H1 (cell line): Measurements from ENCODE around the gene GABRR1. TPM values are rescaled to one million over a fixed set of nuclear protein-coding genes. Genes with fewer than 3 reads are reported as not detected.
A peak's percentile ranks its signal among the peaks of the same experiment; 100 is the strongest.

Experiments
- CTCF ChIA-PET: fragments of 300-600 bp; sonication (Branson Sonifier 250); formaldehyde crosslinking; loops from one replicate; lab custom pipeline; 2021; ENCODE audit not compliant: partially characterized antibody; lab: Charles Lee
- POLR2A ChIA-PET: fragments of 300-600 bp; sonication (Branson Sonifier 250); formaldehyde crosslinking; loops from one replicate; lab custom pipeline; 2021; ENCODE audit warnings: inconsistent platforms; ENCODE audit not compliant: partially characterized antibody; lab: Charles Lee
- DNase-seq, 2 experiments: peaks; one replicate each; pipeline versions ENCODE4 v3.0.0 to v3.0.0-alpha.2; 2010 to 2022; ENCODE audit warnings: low spot score in 2 of 2, low read depth in 1 of 2, mixed read lengths in 1 of 2
- FAIRE-seq: peaks from 2 replicates; lab custom pipeline; 2011; peaks lifted over from hg19 to GRCh38; lab: Jason Lieb, UNC
- H2AFZ ChIP-seq: 2 replicates; pipeline ENCODE4 v1.8.1; 2012; ENCODE audit warnings: low read length, inconsistent platforms
- H2AK5ac ChIP-seq: 2 replicates; pipeline ENCODE4 v1.6.1; 2013; ENCODE audit warnings: low read depth, low read length
- H2BK120ac ChIP-seq: replicated peaks from 2 replicates; pipeline ENCODE3; 2013; ENCODE audit warnings: low read depth, low read length, inconsistent platforms
- H2BK12ac ChIP-seq: 2 replicates; pipeline ENCODE4 v1.6.1; 2013; ENCODE audit warnings: low read depth, low read length
- H2BK15ac ChIP-seq: 2 replicates; pipeline ENCODE4 v1.6.1; 2013; ENCODE audit warnings: low read length
- H2BK20ac ChIP-seq: 2 replicates; pipeline ENCODE4 v1.6.1; 2013; ENCODE audit warnings: low read length
- H2BK5ac ChIP-seq: 2 replicates; pipeline ENCODE4 v1.6.1; 2013; ENCODE audit warnings: low read depth, low read length
- H3K14ac ChIP-seq: 2 replicates; pipeline ENCODE4 v1.6.1; 2013; ENCODE audit warnings: inconsistent platforms; ENCODE audit not compliant: insufficient read length
- H3K18ac ChIP-seq: 2 replicates; pipeline ENCODE4 v1.6.1; 2013; ENCODE audit warnings: low read length; ENCODE audit errors: extremely low read depth
- H3K23ac ChIP-seq: 2 replicates; pipeline ENCODE4 v1.6.1; 2013; ENCODE audit warnings: inconsistent platforms; ENCODE audit not compliant: insufficient read length
- H3K23me2 ChIP-seq: 2 replicates; pipeline ENCODE4 v1.6.1; 2013; ENCODE audit warnings: low read depth, low read length
- H3K27ac ChIP-seq: 2 replicates; pipeline ENCODE4 v1.6.1; 2011; ENCODE audit warnings: low read depth, low read length, inconsistent platforms
- H3K27me3 ChIP-seq, 4 experiments: replicated peaks in 1 of 4; 1 replicate in 1 of 4; 2 replicates in 3 of 4; pipeline versions ENCODE4 v1.6.1 to v1.8.1; 2011 to 2013; ENCODE audit warnings: low read length in 3 of 4, mild to moderate bottlenecking in 3 of 4, inconsistent platforms in 2 of 4, mixed read lengths in 2 of 4, moderate library complexity in 1 of 4; ENCODE audit not compliant: control insufficient read depth in 3 of 4, insufficient read depth in 3 of 4; ENCODE audit errors: extremely low read depth in 1 of 4
- H3K36me3 ChIP-seq, 4 experiments: 2 replicates each; pipeline versions ENCODE4 v1.6.1 to v1.8.1; 2011 to 2013; ENCODE audit warnings: mild to moderate bottlenecking in 4 of 4, low read length in 3 of 4, moderate library complexity in 2 of 4, control low read depth in 1 of 4, inconsistent platforms in 1 of 4; ENCODE audit not compliant: insufficient read depth in 4 of 4, control insufficient read depth in 2 of 4
- H3K4ac ChIP-seq: replicated peaks from 2 replicates; pipeline ENCODE3; 2013; ENCODE audit warnings: low read length, low read depth, mixed read lengths, inconsistent platforms; ENCODE audit not compliant: insufficient read length
- H3K4me1 ChIP-seq, 4 experiments: replicated peaks in 1 of 4; 1 replicate in 1 of 4; 2 replicates in 3 of 4; pipeline versions ENCODE4 v1.6.1 to v1.8.1; 2011 to 2013; ENCODE audit warnings: low read length in 3 of 4, inconsistent platforms in 2 of 4, mixed read lengths in 1 of 4; ENCODE audit not compliant: insufficient read depth in 4 of 4, control insufficient read depth in 3 of 4
- H3K4me2 ChIP-seq, 2 experiments: 2 replicates each; pipeline versions ENCODE4 v1.6.1 to v1.8.1; 2011 to 2013; ENCODE audit warnings: low read depth in 2 of 2, low read length in 2 of 2, control low read depth in 1 of 2, inconsistent platforms in 1 of 2, mild to moderate bottlenecking in 1 of 2; ENCODE audit not compliant: insufficient read depth in 1 of 2
- H3K4me3 ChIP-seq, 4 experiments: fragments of 200-600, 300-600 bp in 1 of 4; sonication (generic), shearing (Covaris generic), sonication (Bioruptor Twin) in 1 of 4; 2 replicates each; pipeline versions ENCODE4 v1.5.1 to v1.8.1; 2011 to 2016; ENCODE audit warnings: low read length in 4 of 4, low read depth in 3 of 4, control low read depth in 2 of 4, inconsistent platforms in 2 of 4, mild to moderate bottlenecking in 2 of 4, mixed read lengths in 1 of 4, moderate library complexity in 1 of 4; ENCODE audit not compliant: insufficient read depth in 2 of 4; ENCODE audit errors: extremely low read depth in 1 of 4
- H3K56ac ChIP-seq: replicated peaks from 2 replicates; pipeline ENCODE3; 2013; ENCODE audit warnings: low read depth, mild to moderate bottlenecking, mixed read lengths, low read length, inconsistent platforms; ENCODE audit not compliant: insufficient read length
- H3K79me1 ChIP-seq: 2 replicates; pipeline ENCODE4 v1.6.1; 2013; ENCODE audit warnings: low read depth, low read length, control low read depth
- H3K79me2 ChIP-seq, 2 experiments: 2 replicates each; pipeline versions ENCODE4 v1.6.1 to v1.8.1; 2012 to 2013; ENCODE audit warnings: low read length in 2 of 2, mild to moderate bottlenecking in 2 of 2, inconsistent platforms in 1 of 2; ENCODE audit not compliant: insufficient read depth in 2 of 2, control insufficient read depth in 1 of 2
- H3K9ac ChIP-seq, 4 experiments: replicated peaks in 1 of 4; 1 replicate in 1 of 4; 2 replicates in 3 of 4; pipeline versions ENCODE4 v1.6.1 to v1.8.1; 2011 to 2013; ENCODE audit warnings: low read depth in 3 of 4, low read length in 3 of 4, control low read depth in 2 of 4, mild to moderate bottlenecking in 2 of 4, moderate library complexity in 2 of 4, inconsistent platforms in 1 of 4; ENCODE audit errors: extremely low read depth in 1 of 4
- H3K9me3 ChIP-seq, 2 experiments: 2 replicates each; pipeline versions ENCODE4 v1.6.1 to v1.8.1; 2012 to 2013; ENCODE audit warnings: mild to moderate bottlenecking in 2 of 2, moderate library complexity in 2 of 2, control low read depth in 1 of 2, inconsistent platforms in 1 of 2, low read depth in 1 of 2, low read length in 1 of 2, mixed read lengths in 1 of 2; ENCODE audit not compliant: insufficient read depth in 2 of 2
- H4K20me1 ChIP-seq, 2 experiments: replicated peaks in 1 of 2; 2 replicates each; pipeline versions ENCODE3 to v1.8.1; 2011 to 2013; ENCODE audit warnings: inconsistent platforms in 2 of 2, low read length in 2 of 2, mild to moderate bottlenecking in 1 of 2; ENCODE audit not compliant: insufficient read depth in 2 of 2, control insufficient read depth in 1 of 2
- H4K5ac ChIP-seq: 2 replicates; pipeline ENCODE4 v1.6.1; 2013; ENCODE audit warnings: low read length, low read depth, mixed read lengths, inconsistent platforms; ENCODE audit not compliant: insufficient read length
- H4K8ac ChIP-seq: 2 replicates; pipeline ENCODE4 v1.8.0; 2013; ENCODE audit warnings: mild to moderate bottlenecking, moderate library complexity, low read length, inconsistent platforms; ENCODE audit not compliant: insufficient read depth; ENCODE audit errors: extremely low read depth
- H4K91ac ChIP-seq: replicated peaks from 2 replicates; pipeline ENCODE3; 2013; ENCODE audit warnings: low read length, mixed read lengths, inconsistent platforms; ENCODE audit not compliant: insufficient read length
- CREB1 ChIP-seq: IDR thresholded peaks from 2 replicates; pipeline ENCODE4 v1.6.1; 2012; ENCODE audit warnings: inconsistent platforms
- CTBP2 ChIP-seq: IDR thresholded peaks from 2 replicates; pipeline ENCODE4 v1.7.0; 2011; ENCODE audit warnings: borderline replicate concordance, mild to moderate bottlenecking, moderate library complexity, mixed read lengths, low read length; ENCODE audit not compliant: insufficient read depth, insufficient read length
- CTCF ChIP-seq, 3 experiments: IDR thresholded peaks; 1 replicate in 2 of 3; 2 replicates in 1 of 3; pipeline versions ENCODE4 v1.5.1 to v1.6.1; 2011; ENCODE audit warnings: low read length in 3 of 3, mild to moderate bottlenecking in 3 of 3, inconsistent platforms in 2 of 3, low read depth in 1 of 3, moderate library complexity in 1 of 3; ENCODE audit not compliant: insufficient read depth in 1 of 3; ENCODE audit errors: control extremely low read depth in 1 of 3
- EP300 ChIP-seq, 2 experiments: IDR thresholded peaks; 1 replicate in 1 of 2; 2 replicates in 1 of 2; pipeline ENCODE4 v1.6.1; 2011 to 2012; ENCODE audit warnings: low read depth in 2 of 2, low read length in 2 of 2, mild to moderate bottlenecking in 2 of 2, borderline replicate concordance in 1 of 2, inconsistent platforms in 1 of 2, moderate library complexity in 1 of 2
- HDAC2 ChIP-seq, 2 experiments: fragments of 300-600 bp in 1 of 2; sonication (generic) in 1 of 2; IDR thresholded peaks; 2 replicates each; pipeline ENCODE4 v1.6.1; 2011 to 2012; ENCODE audit warnings: low read depth in 2 of 2, low read length in 2 of 2, mild to moderate bottlenecking in 2 of 2, moderate library complexity in 2 of 2, borderline replicate concordance in 1 of 2, inconsistent platforms in 1 of 2
- RAD21 ChIP-seq, 2 experiments: IDR thresholded peaks in 1 of 2; conservative IDR thresholded peaks in 1 of 2; 2 replicates each; pipeline ENCODE4 v1.6.1; 2011; ENCODE audit warnings: low read depth in 2 of 2, low read length in 2 of 2, improper control_type of control experiment in 1 of 2, inconsistent platforms in 1 of 2, mild to moderate bottlenecking in 1 of 2, moderate library complexity in 1 of 2
- RXRA ChIP-seq: IDR thresholded peaks from 2 replicates; pipeline ENCODE4 v1.6.1; 2011; ENCODE audit warnings: low read depth, mild to moderate bottlenecking, low read length, moderate library complexity; ENCODE audit not compliant: insufficient read depth
- WGBS, 2 experiments: shearing (Covaris generic) in 1 of 2; methylation state at CpG; one replicate each; pipeline versions ENCODE4 v1.1.6 to v1.1.7; 2013 to 2015; ENCODE audit warnings: low lambda C conversion rate in 2 of 2, mixed read lengths in 2 of 2, inconsistent platforms in 1 of 2, low coverage in 1 of 2, missing lambda C conversion rate in 1 of 2; ENCODE audit not compliant: insufficient replicate concordance in 2 of 2, insufficient coverage in 1 of 2, insufficient read length in 1 of 2; ENCODE audit errors: extremely low coverage in 1 of 2, missing lambda C conversion rate in 1 of 2; 5-methylcytosine and 5-hydroxymethylcytosine counted together
- polyA plus RNA-seq, 7 experiments: library from polyadenylated mRNA; depleted of rRNA in 3 of 7; stranded (reverse) in 5 of 7; unstranded in 2 of 7; fragments of >200 nt in 5 of 7; fragments of 200-250 nt in 2 of 7; gene quantifications; 1 replicate in 5 of 7; 2 replicates in 1 of 7; 4 replicates in 1 of 7; pipeline versions ENCODE4 v1.2.1 to v1.2.3, GENCODE V29; 2011 to 2013; ENCODE audit warnings: missing spikeins in 2 of 7, mixed read lengths in 2 of 7
- total RNA-seq: library from RNA; stranded (reverse); fragmentation: NEBNext Ultra II Directional; extraction: Animal tissue kit (Norgen Biotek cat#: 25700); gene quantifications from 2 replicates; pipeline ENCODE4 v1.2.1, GENCODE V29; 2021

Gene GABRR1
- total and polyA plus RNA-seq, 2 of the 8 experiments (the other 6 are each of a cell fraction or from before 2014, with no cell fraction given) = 0.60 to 0.63 TPM

GRCh38 chr6:89242574-89243330, 25.6 kb upstream of the GABRR1 start:
- ChIA-PET POLR2A (no interaction called here), CTCF (interaction anchor here (0.6 to 6.9 kb wide), 20 partner anchors 10 to 259 kb away, joined by 3 to 56 read pairs (median 4); no protein-coding TSS in a partner anchor)
- Histone ChIP-seq H3K4me1 (peaks cover 0 to 3% (median under 1%) of the 10 kb centered on the region in 4 experiments; a peak in 3 of 7 replicates), H4K8ac (no peak overlapping the region), H2BK15ac (no peak overlapping the region), H3K27me3 (peaks cover 0 to 5% (median 3%) of the 10 kb centered on the region in 4 experiments; a peak in 5 of 7 replicates), H3K4me2 (peak overlapping the region; percentile 19 to 51; a peak in 3 of 4 replicates), H3K23ac (no peak overlapping the region), H3K14ac (no peak overlapping the region), H2AK5ac (no peak overlapping the region), H3K79me2 (no peaks in the 10 kb centered on the region), H2BK12ac (no peak overlapping the region), H3K9me3 (no peaks in the 10 kb centered on the region), H4K91ac (no peak overlapping the region), H3K56ac (no peak overlapping the region), H2BK20ac (no peak overlapping the region), H3K18ac (no peak overlapping the region), H3K79me1 (no peaks in the 10 kb centered on the region), H3K23me2 (no peaks in the 10 kb centered on the region), H3K36me3 (no peaks in the 10 kb centered on the region), H4K20me1 (no peaks in the 10 kb centered on the region), H2AFZ (no peak overlapping the region), H3K4me3 (peak overlapping the region in 1 of 4 experiments; percentile 24; a peak in 2 of 8 replicates), H3K27ac (no peak overlapping the region), H3K4ac (no peak overlapping the region), H2BK120ac (no peak overlapping the region), H3K9ac (no peak overlapping the region), H4K5ac (no peak overlapping the region), H2BK5ac (no peak overlapping the region)
- WGBS, 2 experiments = 3% methylated on average over 3 of the region's 3 CpGs; no CpG with 5 or more reads in 1 of the 2 experiments
- FAIRE-seq = peak; percentile 76
- DNase-seq = peak in 1 of 2 experiments; percentile 34
- TF ChIP-seq EP300 (IDR thresholded peaks at IDR 0.05; ENCODE audit: borderline replicate concordance in 1 of 2, low read depth in 2 of 2, low read length in 2 of 2) = no peak
- TF ChIP-seq CREB1 = no peak
- no peak for TF ChIP-seq CTBP2
- peak in 2 of 3 experiments; percentile 18 to 20; a peak in 2 of 4 replicates for TF ChIP-seq CTCF (IDR thresholded peaks at IDR 0.05; ENCODE audit: control extremely low read depth in 1 of 3, insufficient read depth in 1 of 3, low read depth in 1 of 3, low read length in 3 of 3)
- peak; percentile 54 to 58 for TF ChIP-seq RAD21 (IDR thresholded peaks at IDR 0.05 in 1 of 2, conservative IDR thresholded peaks at IDR 0.05 in 1 of 2; ENCODE audit: low read depth in 2 of 2, low read length in 2 of 2)
- peak in 1 of 2 experiments; percentile 7; a peak in 1 of 4 replicates for TF ChIP-seq HDAC2 (IDR thresholded peaks at IDR 0.05; ENCODE audit: borderline replicate concordance in 1 of 2, low read depth in 2 of 2, low read length in 2 of 2)
- TF ChIP-seq RXRA = no peak
